HG03432 (cell line): ENCODE measurements around the gene FGD2.
"Not testable (repeated sequence)": the region's sequence is repeated elsewhere in the genome, so short reads cannot be mapped to it uniquely, and the experiment has no call there.

Source experiments
- ATAC-seq: cut with Tn5 transposase; IDR thresholded peaks from one replicate; pipeline ENCODE4 v1.9.1; 2021; ENCODE audit warnings: mild to moderate bottlenecking, moderate library complexity; ENCODE audit not compliant: unreplicated experiment

The FGD2 gene

DNA sequence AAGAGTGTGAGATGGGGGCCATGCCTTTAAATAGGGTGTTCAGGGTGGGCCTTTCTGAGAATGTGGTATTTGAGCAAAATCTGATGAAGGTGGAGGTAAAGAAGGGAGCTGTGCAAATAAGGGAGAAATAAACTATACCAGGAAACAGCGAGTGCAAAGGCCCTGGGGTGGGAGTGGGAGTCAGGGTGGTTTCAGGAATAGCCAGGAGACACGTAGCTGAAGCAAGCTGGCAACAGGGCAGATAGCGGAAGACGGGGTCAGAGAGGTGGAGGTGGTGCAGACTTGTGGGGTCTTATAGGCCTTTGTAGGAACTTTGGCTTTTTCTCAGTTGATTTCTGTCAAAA, 51.6 kb downstream of the FGD2 start:
- ATAC-seq, result no peak

DNA sequence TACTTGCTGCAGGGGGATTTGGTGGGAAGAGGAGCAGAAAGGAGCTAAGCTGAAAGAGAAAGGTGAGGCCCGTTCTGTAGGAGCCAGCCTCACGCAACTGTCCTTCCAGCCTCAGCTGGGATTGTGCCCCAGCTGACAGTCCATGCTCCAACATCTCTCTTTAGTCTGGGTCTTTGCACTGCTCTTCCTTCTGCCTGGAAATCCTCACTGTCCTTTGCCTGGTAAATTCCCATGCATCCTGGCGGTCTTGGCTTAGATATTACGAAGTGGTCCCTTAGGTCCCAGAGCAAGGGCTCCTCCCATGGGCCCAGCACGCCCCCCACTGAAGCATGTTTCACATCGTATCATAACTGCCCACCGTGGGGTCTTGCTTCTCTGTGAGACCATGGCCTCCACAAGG, 52.2 kb downstream of the FGD2 start:
- ATAC-seq, result no peak

DNA sequence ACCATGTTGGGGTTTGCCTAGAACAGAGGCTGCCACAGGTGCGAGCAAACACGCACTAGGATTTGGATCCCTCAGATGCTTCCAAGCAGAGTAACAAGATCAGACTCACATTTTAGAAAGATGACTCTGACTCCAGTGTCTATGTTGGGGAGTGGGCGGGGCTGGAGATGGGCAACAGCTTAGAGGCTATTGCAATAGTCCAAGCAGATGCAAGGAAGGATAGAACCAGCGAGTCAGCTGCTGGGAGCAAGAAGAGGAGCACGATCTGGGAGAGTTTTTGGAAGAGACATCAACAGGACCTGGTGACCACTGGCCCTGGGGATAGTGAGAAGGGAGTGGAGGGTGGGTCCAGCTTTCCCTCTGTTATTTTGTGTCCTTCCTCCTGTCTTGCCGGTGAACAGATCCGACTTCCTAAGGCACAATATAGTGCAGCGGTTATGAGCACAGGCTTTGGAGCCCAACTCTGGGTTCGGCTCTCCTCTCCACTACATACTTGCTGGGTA, 52.7 kb downstream of the FGD2 start:
- ATAC-seq, result no peak

DNA sequence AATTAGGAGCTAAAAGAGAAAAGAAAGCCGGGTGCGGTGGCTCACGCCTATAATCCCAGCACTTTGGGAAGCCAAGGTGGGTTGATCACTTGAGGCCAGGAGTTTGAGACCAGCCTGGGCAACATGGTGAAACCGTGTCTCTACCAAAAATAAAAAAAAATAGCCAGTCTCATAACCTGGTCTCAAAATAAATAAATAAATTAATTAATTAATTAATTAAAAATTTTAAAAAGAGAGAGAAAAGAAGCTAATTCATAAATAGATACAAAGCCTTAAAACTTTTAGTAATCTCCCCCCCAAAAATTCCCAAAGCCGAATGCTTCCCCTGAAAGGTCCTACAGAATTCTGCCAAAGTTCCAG, 53.5 kb downstream of the FGD2 start:
- ATAC-seq, result not testable (repeated sequence)

DNA sequence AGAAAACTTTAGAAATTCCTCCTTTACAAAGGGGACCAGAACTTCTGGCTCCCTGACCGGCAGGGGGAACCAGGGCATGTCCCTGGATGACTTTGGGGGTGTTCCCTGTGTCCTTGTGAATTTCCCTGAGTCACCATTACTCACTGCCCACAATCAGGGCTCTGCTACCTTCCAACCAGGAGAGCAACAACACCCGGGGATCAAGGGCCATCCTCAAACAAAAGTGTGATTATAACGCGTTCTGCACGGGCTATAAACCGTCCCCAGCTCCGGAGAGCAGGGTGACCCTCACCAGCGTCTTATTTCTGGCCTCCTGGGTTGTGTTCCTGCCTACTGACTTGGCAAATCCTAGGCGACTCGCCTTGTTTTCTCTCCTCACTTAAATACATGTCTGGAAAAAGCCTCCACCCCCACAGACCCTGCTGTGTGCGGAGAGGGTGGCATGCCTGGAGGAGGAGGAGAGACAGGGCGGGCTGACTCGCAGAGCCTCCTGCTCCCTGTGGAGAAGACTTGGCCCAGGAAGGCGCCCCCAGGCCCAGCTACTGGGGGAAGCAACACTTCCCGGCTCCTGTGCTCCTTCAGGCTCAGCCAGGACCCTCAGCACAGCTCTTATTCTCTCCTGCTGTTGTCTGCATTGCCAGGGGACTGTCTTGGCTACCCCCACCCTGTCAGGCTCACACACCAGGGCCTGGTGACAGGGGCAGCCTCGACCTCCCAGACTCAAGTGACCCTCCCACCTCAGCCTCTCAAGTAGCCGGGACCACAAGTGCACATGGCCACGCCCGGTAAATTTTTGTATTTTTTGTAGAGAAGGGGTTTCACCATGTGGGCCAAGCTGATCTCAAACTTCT, 54.1 kb downstream of the FGD2 start:
- no peak for ATAC-seq

DNA sequence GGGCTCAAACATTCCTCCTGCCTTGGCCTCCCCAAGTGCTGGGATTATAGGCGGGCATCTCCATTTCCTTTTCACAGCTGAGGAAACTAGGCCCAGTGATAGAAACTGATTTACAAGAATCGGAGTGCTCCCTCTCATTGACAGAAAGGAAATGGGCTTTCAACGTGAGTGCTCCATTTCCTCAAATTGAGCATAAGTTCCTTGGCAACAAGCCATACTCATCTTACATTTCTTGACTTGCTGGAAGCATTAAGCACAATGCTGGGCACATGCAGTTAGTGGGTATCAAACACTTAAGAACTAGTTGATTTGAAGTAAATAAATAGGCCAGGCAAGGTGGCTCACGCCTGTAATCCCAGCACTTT, 54.7 kb downstream of the FGD2 start:
- ATAC-seq, result no peak

DNA sequence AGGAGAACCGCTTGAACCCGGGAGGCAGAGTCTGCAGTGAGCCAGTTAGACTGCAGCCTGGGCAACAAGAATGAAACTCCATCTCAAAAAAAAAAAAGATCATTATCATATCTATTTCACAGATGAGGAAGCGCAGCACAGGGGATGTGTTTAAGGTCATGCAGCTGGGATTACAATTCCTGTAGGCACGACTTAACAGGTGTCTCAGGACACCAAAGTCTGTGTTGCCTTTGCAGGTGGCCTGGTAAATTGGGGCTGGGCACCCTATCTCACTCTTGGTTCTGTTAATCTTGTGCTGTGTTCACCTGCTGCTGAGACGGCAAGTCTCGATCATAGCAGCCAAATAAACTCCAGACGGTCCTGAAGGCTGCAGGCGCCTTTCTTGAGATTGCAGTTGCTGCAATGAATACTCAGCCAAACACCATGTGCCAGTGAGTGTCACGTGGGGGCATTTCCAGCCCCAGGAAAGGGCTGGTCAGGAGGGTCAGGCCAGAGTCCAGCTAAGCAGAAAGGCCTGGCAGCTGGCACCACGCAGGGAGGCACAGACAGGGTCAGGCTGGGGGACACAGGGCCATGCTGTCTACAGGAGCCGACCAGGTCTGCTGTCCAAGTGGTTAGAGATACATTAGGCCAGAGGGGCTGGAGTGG, 55.8 kb downstream of the FGD2 start:
- no peak for ATAC-seq

DNA sequence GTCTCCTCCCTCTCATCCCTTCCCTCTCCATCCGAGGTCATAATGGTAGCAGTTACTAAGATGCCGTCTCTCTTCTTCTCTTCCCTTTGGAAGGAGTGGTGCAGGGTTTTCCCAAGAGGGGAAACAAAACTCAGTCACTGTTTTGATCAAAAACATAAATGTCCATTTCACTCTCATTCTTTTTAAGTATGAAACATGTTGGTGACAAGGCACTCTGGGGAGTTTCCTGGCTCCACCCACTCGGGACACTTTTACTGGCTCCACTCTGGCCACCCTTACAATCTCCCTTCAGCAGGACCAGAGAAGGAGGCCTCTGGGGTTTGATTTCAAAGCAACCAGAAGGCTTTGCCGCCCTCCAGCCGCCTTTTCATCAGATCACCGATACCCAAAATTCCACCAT, 57.0 kb downstream of the FGD2 start:
- ATAC-seq, result no peak

DNA sequence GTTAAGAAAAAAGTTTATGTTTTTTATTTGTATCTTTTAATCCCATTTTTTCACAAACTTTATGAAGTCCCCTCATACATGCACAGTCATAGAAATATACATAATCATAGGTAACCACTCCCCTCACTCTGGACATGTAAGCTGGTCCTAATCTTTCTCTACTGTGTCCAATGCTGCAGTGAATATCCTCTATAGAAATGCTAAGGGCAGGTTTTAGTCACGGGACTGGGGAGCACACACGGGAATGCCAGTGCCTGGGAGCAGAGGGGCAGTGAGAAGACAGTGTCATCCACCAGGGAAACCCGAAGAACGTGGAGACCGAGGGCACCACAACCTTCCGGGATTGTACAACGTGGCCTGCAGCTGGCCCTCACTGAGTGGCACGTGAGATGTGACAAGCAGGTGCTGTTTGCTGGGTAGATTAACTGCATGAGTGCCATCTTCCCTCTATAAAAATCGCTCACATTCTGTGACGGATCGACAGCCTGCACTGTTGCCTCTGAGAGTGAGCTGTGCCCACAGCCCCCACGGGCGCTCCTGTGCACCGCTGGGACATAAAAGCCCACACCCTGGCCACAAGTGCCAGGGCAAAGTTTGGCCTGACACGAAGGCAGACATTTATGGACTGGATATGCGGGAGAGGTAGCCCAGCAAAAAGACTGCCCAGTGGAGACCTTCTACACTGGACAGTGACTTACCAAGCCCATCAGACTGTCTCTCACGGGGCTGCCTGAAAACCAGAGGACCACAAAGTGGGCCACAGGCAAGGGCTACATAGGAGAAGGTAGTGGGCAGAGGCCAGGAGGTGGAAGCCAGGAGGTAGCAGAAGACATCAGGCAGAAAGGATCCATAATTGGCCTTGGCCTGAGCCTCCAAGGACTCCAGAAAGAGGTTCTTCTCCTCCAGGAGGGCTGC, 63.2 kb downstream of the FGD2 start:
- no peak for ATAC-seq

DNA sequence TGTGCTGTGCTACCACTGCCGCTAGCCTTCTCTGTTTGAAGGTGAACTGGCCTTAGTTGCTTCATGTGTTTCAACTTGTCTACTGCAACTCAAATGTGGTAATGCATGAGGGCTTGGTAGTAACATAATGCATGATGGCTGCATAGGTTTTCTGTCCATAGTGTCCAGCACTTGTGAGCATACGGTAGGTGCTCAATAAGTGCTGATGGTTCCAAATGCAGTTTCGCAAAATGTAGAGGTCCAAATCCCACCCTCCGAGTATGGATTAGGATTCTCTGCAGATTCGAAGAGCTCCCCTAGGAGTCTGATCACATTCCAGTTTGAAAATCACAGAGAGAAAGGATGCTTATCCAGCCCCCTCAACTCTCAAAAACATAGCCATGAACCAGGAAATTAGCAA, 64.2 kb downstream of the FGD2 start:
- ATAC-seq, result no peak

DNA sequence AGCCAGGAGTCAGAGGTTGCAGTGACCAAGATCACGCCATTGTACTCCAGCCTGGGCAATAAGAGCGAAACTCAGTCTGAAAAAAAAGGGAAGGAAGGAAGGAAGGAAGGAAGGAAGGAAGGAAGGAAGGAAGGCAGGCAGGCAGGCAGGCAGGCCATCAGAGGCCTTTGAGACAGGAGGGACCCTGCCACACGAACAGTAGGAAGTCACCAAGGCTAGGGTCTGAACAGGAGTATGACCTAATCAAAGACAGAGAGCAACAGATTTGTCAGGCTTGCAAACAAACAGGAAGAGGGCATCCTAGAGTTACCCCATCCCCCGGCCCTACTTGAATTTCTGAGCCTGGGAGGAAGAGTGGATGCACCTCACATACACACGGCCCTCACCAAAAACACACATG, 67.1 kb downstream of the FGD2 start:
- no peak for ATAC-seq

DNA sequence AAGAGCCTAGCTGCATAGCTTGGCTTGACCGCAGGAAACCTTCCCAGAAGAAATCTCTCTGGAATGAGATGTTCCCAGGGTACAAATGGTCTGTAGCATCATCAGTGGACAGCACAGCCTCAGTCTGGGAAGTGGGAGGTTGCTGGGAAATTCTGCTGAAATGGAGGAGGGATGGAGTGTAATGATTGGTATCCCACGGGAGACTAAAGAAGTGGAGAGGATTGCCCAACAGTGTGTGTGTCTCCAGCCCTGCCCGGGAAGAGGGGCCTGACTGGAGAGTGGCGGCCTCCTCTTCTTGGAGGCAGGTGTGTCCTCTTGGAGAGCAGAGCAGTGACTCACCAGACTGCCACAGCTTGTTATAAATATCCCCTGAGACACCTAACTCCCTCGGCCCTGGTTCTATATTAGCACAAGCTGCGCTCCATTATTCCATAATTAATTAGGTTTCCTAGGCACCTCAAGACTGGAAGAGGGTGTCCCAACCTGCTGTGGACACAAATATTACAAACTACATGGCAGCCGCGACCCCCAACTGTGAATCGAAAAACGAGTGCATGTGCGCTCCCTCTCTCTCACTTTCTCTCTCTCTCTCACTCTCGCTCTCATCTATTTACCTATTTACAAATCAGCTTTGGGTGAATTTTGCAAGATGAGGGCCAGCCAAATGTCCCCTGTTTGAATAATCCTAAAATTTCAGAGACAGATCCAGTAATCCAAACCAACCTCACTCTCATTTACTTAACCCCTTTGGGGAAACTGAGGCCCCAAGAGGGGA, 68.8 kb downstream of the FGD2 start:
- ATAC-seq, result no peak

DNA sequence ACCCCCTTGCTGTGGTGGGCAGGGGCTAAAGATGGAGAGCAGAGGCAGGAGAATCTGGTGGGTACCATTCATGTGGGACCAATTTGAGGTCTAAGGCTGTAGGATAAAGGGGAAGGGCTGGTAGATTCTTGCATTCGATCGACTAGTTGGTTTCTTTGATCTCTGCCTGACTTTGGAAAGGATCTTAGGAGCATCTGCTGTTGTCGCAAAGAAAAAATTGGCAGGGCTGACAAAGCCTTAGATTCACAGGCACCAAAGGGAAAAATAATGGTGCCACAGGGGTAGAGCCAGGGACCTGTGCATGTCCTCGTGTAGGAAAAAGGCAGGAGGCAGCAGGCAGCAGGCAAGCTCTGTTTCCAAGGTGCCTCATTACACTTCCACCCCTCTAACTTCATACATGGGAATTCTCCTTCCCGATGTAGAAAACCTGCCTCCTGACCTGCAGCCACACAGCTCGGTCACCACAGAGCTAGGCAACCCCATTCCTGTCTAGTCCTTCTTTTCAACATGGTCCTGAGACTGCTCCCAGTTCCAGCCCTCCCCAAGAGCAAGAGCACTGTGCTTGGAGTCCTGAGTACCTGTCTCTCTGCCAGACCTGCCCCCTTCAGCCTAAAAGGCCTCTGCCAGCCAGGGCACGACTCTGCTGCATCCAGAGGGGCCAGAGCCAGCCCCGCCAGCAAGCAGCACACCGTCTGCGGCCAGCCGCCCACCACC, 71.9 kb downstream of the FGD2 start:
- ATAC-seq, result no peak

DNA sequence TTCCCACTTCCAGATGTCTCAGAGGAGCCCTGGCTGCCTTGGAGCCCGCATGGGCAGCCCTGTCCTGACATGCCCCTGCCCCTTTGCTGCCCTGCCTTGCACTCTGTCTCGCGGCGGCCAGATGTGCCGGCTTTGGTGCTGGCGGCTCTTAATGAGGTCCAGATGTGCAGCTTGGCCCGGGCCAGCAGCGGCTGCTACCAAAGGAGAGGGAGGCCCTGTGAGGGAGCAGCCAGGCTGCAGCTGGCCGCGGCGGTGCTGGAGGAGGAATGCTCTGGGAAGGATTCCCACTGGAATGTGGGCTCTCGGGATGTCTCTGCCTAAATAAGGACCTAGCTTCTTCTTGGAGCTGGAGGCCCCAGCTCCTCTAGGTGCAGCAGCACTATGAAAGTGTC, 72.4 kb downstream of the FGD2 start:
- no peak for ATAC-seq
